Mucosa of descending colon (tissue), 3 donors: ENCODE results near the gene ESR2. TPM values are rescaled to one million over a fixed set of nuclear protein-coding genes. Genes with fewer than 3 reads are reported as not detected.
"Not testable (repeated sequence)": the region's sequence is repeated elsewhere in the genome, so short reads cannot be mapped to it uniquely, and the experiment has no call there.

ENCODE experiments used
- ATAC-seq: fragments of 200-7000 bp; cut with Tn5 transposase; one replicate; pipeline ENCODE4 v1.9.1; 2020; ENCODE audit warnings: mild to moderate bottlenecking, moderate library complexity
- DNase-seq, 3 donors: peaks; one replicate each; pipeline ENCODE4 v3.0.0-alpha.2; 2020
- H3K36me3 ChIP-seq: fragments of 200-600 bp; one replicate; pipeline ENCODE4 v1.8.0; 2021; ENCODE audit warnings: low read depth, mild to moderate bottlenecking
- H3K4me1 ChIP-seq: fragments of 200-600 bp; one replicate; pipeline ENCODE4 v1.8.0; 2021; ENCODE audit warnings: low read depth, mild to moderate bottlenecking
- H3K4me3 ChIP-seq: fragments of 200-600 bp; one replicate; pipeline ENCODE4 v1.8.0; 2021; ENCODE audit warnings: mild to moderate bottlenecking
- H3K9me3 ChIP-seq: fragments of 200-600 bp; one replicate; pipeline ENCODE4 v1.8.0; 2021; ENCODE audit warnings: mild to moderate bottlenecking
- CTCF ChIP-seq: fragments of 200-600 bp; IDR thresholded peaks from one replicate; pipeline ENCODE4 v1.8.0; 2022; ENCODE audit warnings: antibody characterized with exemption, mild to moderate bottlenecking
- intact Hi-C, 2 donors: fragments of 100-400 bp; cut with DNase I in 1 of 2; cut with micrococcal nuclease in 1 of 2; formaldehyde crosslinking; loops; one replicate each; pipeline versions ENCODE4 v1.11.0 to v1.11.1; 2022; cut with DNase I, micrococcal nuclease
- total RNA-seq, 3 donors: library from RNA; stranded (reverse); fragmentation: NEBNext Ultra II Directional in 2 of 3; extraction: Animal tissue kit (Norgen Biotek cat#: 25700) in 2 of 3; gene quantifications; one replicate each; pipeline versions ENCODE4 v1.2.1 to v1.2.4, GENCODE V29; 2021 to 2023
- donor health status: DM: no; HTN: no; CAD: no; lungs with moderate emphysema.
- donor health status: DM: no; HTN: no; CAD: no.
- donor health status: DM: no; HTN: yes; CAD: no.

The ESR2 gene
- total RNA-seq, 3 donors from 2014 or later: 0.32 to 0.60 (median 0.41) TPM

- Histone ChIP-seq H3K4me1 (no peaks in the 10 kb centered on the region), H3K4me3 (no peak overlapping the region), H3K36me3 (no peaks in the 10 kb centered on the region), H3K9me3 (no peaks in the 10 kb centered on the region)
- intact Hi-C loops: no loop called here
- DNase-seq: no peak
- TF ChIP-seq CTCF: no peak
- no peak for ATAC-seq
These were observed 32.3 kb upstream of the ESR2 start for GRCh38 chr14:64326502-64326901.

GRCh38 chr14:64324895-64325294 lies 30.7 kb upstream of the ESR2 start:
- no peak for TF ChIP-seq CTCF
- Histone ChIP-seq H3K4me1 (no peaks in the 10 kb centered on the region), H3K4me3 (no peak overlapping the region), H3K36me3 (no peaks in the 10 kb centered on the region), H3K9me3 (no peaks in the 10 kb centered on the region)
- ATAC-seq (no peak), DNase-seq (no peak)
- intact Hi-C loops: no loop called here

GRCh38 chr14:64324461-64324860 lies 30.3 kb upstream of the ESR2 start:
- no peaks in the 10 kb centered on the region for H3K4me1 ChIP-seq
- no peak for TF ChIP-seq CTCF

GRCh38 chr14:64320362-64320761 lies 26.2 kb upstream of the ESR2 start:
- DNase-seq, ATAC-seq, H3K36me3 ChIP-seq, H3K4me3 ChIP-seq, H3K9me3 ChIP-seq, H3K4me1 ChIP-seq, intact Hi-C loops: not testable (repeated sequence)

More at GRCh38 chr14:64324461-64324860, 30.3 kb upstream of the ESR2 start:
- no peaks in the 10 kb centered on the region for H3K9me3 ChIP-seq
- DNase-seq (no peak), ATAC-seq (no peak)
- H3K4me3 ChIP-seq: no peak overlapping the region
- no peaks in the 10 kb centered on the region for H3K36me3 ChIP-seq
- intact Hi-C loops: no loop called here

- H3K9me3 ChIP-seq, intact Hi-C loops, ATAC-seq: not testable (repeated sequence)
These were observed 24.5 kb upstream of the ESR2 start for GRCh38 chr14:64318695-64319094.

GRCh38 chr14:64303471-64303917 lies 9.3 kb upstream of the ESR2 start:
- H3K36me3 ChIP-seq: no peaks in the 10 kb centered on the region
- intact Hi-C loops: no loop called here
- no peak overlapping the region for H3K4me3 ChIP-seq
- ATAC-seq: peak; percentile 80
- no peak for DNase-seq
- no peaks in the 10 kb centered on the region for H3K4me1 ChIP-seq
- H3K9me3 ChIP-seq: no peaks in the 10 kb centered on the region
- TF ChIP-seq CTCF: peak; percentile 46

More at GRCh38 chr14:64318695-64319094, 24.5 kb upstream of the ESR2 start:
- not testable (repeated sequence) for DNase-seq, H3K4me1 ChIP-seq, H3K4me3 ChIP-seq, H3K36me3 ChIP-seq

- ATAC-seq (no peak), DNase-seq (no peak)
- H3K36me3 ChIP-seq: no peaks in the 10 kb centered on the region
- no peaks in the 10 kb centered on the region for H3K9me3 ChIP-seq
- intact Hi-C loops: no loop called here
- peaks cover 16% of the 10 kb centered on the region for H3K4me1 ChIP-seq
- TF ChIP-seq CTCF: no peak
- H3K4me3 ChIP-seq: no peak overlapping the region
These were observed 4.6 kb upstream of the ESR2 start for GRCh38 chr14:64298773-64299172.
